Nephron (organoid): ENCODE data around the gene PLEKHH1.
A peak's percentile ranks its signal among the peaks of the same experiment; 100 is the strongest.

Experiments used
- H3K27ac Mint-ChIP-seq, 3 experiments: 2 replicates each; pipeline ENCODE4 v1.8.0; 2020; ENCODE audit warnings: mixed read lengths in 3 of 3, mild to moderate bottlenecking in 2 of 3, moderate library complexity in 1 of 3
- H3K27me3 Mint-ChIP-seq: 2 replicates; pipeline ENCODE4 v1.8.0; 2021; ENCODE audit warnings: low read depth, mild to moderate bottlenecking, moderate library complexity, mixed read lengths
- H3K36me3 Mint-ChIP-seq: 2 replicates; pipeline ENCODE4 v1.8.0; 2020; ENCODE audit warnings: low read depth, mixed read lengths
- H3K4me1 Mint-ChIP-seq: 2 replicates; pipeline ENCODE4 v1.8.0; 2020; ENCODE audit warnings: mixed read lengths
- H3K4me3 Mint-ChIP-seq, 3 experiments: 2 replicates each; pipeline ENCODE4 v1.8.0; 2020; ENCODE audit warnings: mild to moderate bottlenecking in 3 of 3, mixed read lengths in 3 of 3, moderate library complexity in 2 of 3
- H3K9me3 Mint-ChIP-seq: 2 replicates; pipeline ENCODE4 v1.8.0; 2020; ENCODE audit warnings: mixed read lengths
- TF ChIP-seq, protein P1 (sequence below), 3 experiments: fragments of 200-600 bp; sonication (generic); IDR thresholded peaks; one replicate each; pipeline ENCODE4 v1.5.0; 2021; ENCODE audit warnings: antibody characterized with exemption in 3 of 3; ENCODE audit not compliant: unreplicated experiment in 3 of 3

PLEKHH1 gene

DNA sequence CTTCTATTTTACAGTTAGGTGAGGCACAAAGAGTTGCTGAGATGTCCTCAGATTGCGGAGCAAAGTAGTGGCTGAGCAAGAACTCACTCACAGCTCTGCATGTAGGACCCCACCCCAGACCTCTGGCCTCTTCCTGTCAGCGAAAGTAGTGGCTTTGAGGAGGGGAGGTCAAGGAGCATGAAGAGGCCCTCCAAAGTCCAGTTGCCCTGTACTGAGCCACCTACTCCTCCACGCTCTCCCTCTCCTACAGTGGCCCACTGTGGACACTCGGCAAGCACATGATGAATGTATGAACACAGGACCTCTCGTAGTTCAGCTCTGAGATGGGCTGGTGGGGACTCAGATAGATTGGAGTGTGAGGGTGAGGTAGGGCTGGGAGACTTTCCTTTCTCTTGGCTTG, 5.3 kb upstream of the PLEKHH1 start:
- TF ChIP-seq, protein P1, sequence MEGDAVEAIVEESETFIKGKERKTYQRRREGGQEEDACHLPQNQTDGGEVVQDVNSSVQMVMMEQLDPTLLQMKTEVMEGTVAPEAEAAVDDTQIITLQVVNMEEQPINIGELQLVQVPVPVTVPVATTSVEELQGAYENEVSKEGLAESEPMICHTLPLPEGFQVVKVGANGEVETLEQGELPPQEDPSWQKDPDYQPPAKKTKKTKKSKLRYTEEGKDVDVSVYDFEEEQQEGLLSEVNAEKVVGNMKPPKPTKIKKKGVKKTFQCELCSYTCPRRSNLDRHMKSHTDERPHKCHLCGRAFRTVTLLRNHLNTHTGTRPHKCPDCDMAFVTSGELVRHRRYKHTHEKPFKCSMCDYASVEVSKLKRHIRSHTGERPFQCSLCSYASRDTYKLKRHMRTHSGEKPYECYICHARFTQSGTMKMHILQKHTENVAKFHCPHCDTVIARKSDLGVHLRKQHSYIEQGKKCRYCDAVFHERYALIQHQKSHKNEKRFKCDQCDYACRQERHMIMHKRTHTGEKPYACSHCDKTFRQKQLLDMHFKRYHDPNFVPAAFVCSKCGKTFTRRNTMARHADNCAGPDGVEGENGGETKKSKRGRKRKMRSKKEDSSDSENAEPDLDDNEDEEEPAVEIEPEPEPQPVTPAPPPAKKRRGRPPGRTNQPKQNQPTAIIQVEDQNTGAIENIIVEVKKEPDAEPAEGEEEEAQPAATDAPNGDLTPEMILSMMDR (IDR thresholded peaks at IDR 0.05; ENCODE audit: unreplicated experiment in 3 of 3), result no peak
- no peaks in the 10 kb centered on the region for H3K36me3 Mint-ChIP-seq
- H3K27me3 Mint-ChIP-seq, result peaks cover 46% of the 10 kb centered on the region
- no peak overlapping the region for H3K4me3 Mint-ChIP-seq
- no peaks in the 10 kb centered on the region for H3K9me3 Mint-ChIP-seq
- no peak overlapping the region for H3K27ac Mint-ChIP-seq
- no peaks in the 10 kb centered on the region for H3K4me1 Mint-ChIP-seq

GRCh38 chr14:67528276-67528675, 4.8 kb upstream of the PLEKHH1 start:
- H3K27ac Mint-ChIP-seq, result no peak overlapping the region
- no peak overlapping the region for H3K4me3 Mint-ChIP-seq
- H3K9me3 Mint-ChIP-seq, result no peaks in the 10 kb centered on the region
- H3K36me3 Mint-ChIP-seq, result no peaks in the 10 kb centered on the region
- TF ChIP-seq, protein P1 (IDR thresholded peaks at IDR 0.05; ENCODE audit: unreplicated experiment in 3 of 3), result no peak
- peaks cover 44% of the 10 kb centered on the region for H3K27me3 Mint-ChIP-seq
- H3K4me1 Mint-ChIP-seq, result no peaks in the 10 kb centered on the region

DNA sequence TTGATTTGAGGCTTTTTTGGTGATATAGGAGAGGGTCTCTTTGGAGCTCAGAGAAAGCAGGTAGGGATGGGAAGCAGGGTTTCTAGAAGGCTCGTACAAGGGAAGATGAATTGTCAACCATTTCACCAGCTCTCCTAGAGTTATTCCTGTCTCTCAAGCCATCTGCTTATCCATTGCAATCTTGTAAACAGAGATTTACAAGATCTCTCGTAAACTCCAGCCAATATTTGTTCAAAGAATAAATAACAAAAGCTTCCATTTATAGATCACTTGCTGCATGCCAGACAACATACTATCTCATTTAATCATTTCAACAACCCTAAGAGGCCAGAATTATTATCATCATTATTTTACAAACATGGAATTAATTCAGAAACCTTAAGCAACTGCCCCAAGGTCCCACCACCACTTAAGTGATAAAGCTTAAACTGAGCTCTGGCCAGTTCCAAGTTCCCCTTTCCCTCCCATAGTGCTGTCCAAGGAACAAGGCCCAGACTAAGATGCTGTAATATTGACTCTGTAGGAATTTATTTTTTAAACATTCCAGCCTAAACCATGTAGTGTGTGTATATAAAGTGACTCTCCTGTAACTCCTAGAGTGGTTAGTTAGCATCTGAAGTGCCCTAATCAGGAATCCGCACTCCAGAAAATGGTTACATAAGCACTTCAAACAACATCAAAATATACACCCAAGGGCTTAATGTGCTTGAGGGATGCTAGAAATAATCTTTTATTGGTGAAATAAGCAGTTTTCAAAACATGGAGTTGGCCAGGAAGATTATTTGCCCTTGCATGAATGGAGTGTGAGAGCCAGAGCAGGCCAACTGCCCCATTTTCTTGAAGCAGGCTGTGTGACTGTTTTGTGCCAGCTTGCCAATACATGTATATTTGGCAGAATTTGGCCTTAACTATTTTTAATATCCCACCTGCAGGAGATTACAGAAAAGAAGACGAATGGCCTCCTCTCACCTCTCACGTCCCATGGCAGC, 2.8 kb upstream of the PLEKHH1 start:
- Mint-ChIP-seq H3K27me3 (peaks cover 51% of the 10 kb centered on the region), H3K27ac (no peak overlapping the region), H3K9me3 (no peaks in the 10 kb centered on the region), H3K4me3 (peak overlapping the region in 1 of 3 experiments; percentile 59), H3K4me1 (no peaks in the 10 kb centered on the region), H3K36me3 (no peaks in the 10 kb centered on the region)
- TF ChIP-seq, protein P1 (IDR thresholded peaks at IDR 0.05; ENCODE audit: unreplicated experiment in 3 of 3), result no peak

DNA sequence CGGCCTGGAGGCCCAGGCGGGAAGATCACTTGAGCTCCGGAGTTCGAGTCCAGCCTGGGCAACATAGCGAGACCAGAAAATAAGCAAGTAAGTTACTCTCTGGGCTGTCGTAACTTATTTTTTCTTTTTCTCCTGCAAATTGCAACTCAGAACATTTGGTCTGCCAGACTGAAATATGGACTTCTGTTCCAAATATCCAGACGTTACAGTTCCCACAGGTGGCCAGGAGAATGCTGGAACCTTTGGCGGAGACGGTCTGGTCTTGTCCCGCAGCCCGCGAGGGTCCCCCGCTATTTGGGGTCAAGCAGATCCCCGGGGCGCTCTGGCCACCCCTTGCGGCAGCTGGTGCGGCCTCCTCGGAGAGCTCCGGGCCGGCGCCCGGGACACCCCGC, 488 bp upstream of the PLEKHH1 start:
- TF ChIP-seq, protein P1 (IDR thresholded peaks at IDR 0.05; ENCODE audit: unreplicated experiment in 3 of 3), result no peak
- Mint-ChIP-seq H3K27me3 (peaks cover 38% of the 10 kb centered on the region), H3K36me3 (no peaks in the 10 kb centered on the region), H3K4me3 (peak overlapping the region; percentile 76 to 81 (median 80)), H3K27ac (peak overlapping the region in 2 of 3 experiments; percentile 79 to 80), H3K4me1 (no peaks in the 10 kb centered on the region), H3K9me3 (no peaks in the 10 kb centered on the region)

DNA sequence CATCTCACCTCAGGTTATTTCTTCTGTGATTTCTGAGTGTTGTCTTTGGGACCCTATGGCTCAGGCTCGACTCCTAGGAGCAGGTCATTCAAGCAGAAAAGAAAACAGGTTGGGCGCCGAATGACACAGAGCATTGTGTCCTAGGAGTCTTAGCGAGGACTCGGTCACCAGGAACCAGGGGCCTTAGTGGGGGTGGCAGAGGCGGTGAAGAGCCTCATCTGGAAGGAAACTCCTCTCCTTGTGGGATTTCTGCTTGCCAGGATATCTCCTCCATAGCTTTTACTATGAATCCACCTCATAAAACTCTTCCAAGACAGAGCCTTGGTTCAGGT, 630 bp downstream of the PLEKHH1 start:
- Mint-ChIP-seq H3K9me3 (no peaks in the 10 kb centered on the region), H3K36me3 (no peaks in the 10 kb centered on the region)

More for the DNA sequence above, 630 bp downstream of the PLEKHH1 start:
- H3K4me3 Mint-ChIP-seq, result peak overlapping the region; percentile 83 to 89 (median 88)
- TF ChIP-seq, protein P1 (IDR thresholded peaks at IDR 0.05; ENCODE audit: unreplicated experiment in 3 of 3), result no peak
- no peaks in the 10 kb centered on the region for H3K4me1 Mint-ChIP-seq
- peaks cover 31% of the 10 kb centered on the region for H3K27me3 Mint-ChIP-seq
- H3K27ac Mint-ChIP-seq, result peak overlapping the region; percentile 60 to 90 (median 88)
